ENCODE results near the gene NUP35. TPM values are rescaled to one million over a fixed set of nuclear protein-coding genes. Genes with fewer than 3 reads are reported as not detected.

Gene NUP35
- total RNA-seq = 10 to 100 TPM; 13.3 to 15.5 TPM
- 10 to 100 TPM; 23.0 to 27.9 (median 25.9) TPM for polyA plus RNA-seq (ENCODE audit: insufficient read length in 6 of 6)
- long read RNA-seq, donor 1, transcript NUP35-201 (9 exons, 1,633 nt) = major isoform, 7 of 8 reads
- long read RNA-seq, donor 1, partial matches to known transcripts = 0 of 8 reads
- long read RNA-seq, donor 1, other reads (novel, unspliced or antisense) = 0 of 8 reads
- long read RNA-seq, donor 2, transcript NUP35-201 (9 exons, 1,633 nt) = major isoform, 10 of 12 reads
- long read RNA-seq, donor 2, partial matches to known transcripts = 0 of 12 reads
- long read RNA-seq, donor 2, other reads (novel, unspliced or antisense) = 0 of 12 reads
- long read RNA-seq, donor 3, transcript NUP35-201 (9 exons, 1,633 nt) = major isoform, 12 of 13 reads
- long read RNA-seq, donor 3, partial matches to known transcripts = 0 of 13 reads
- long read RNA-seq, donor 3, other reads (novel, unspliced or antisense) = 0 of 13 reads
- long read RNA-seq, donor 4, transcript NUP35-201 (9 exons, 1,633 nt) = major isoform, 9 of 12 reads
- long read RNA-seq, donor 4, partial matches to known transcripts = 0 of 12 reads
- long read RNA-seq, donor 4, other reads (novel, unspliced or antisense) = 1 of 12 reads
- long read RNA-seq, donor 5, transcript NUP35-201 (9 exons, 1,633 nt) = major isoform, 8 of 8 reads
- long read RNA-seq, donor 5, partial matches to known transcripts = 0 of 8 reads
- long read RNA-seq, donor 5, other reads (novel, unspliced or antisense) = 0 of 8 reads
- long read RNA-seq, donor 6, transcript NUP35-201 (9 exons, 1,633 nt) = major isoform, 11 of 12 reads
- long read RNA-seq, donor 6, partial matches to known transcripts = 0 of 12 reads
- long read RNA-seq, donor 6, other reads (novel, unspliced or antisense) = 0 of 12 reads
- long read RNA-seq, donor 7, transcript NUP35-201 (9 exons, 1,633 nt) = major isoform, 7 of 7 reads
- long read RNA-seq, donor 7, partial matches to known transcripts = 0 of 7 reads
- long read RNA-seq, donor 7, other reads (novel, unspliced or antisense) = 0 of 7 reads
- long read RNA-seq, donor 8, transcript NUP35-201 (9 exons, 1,633 nt) = major isoform, 8 of 8 reads
- long read RNA-seq, donor 8, partial matches to known transcripts = 0 of 8 reads
- long read RNA-seq, donor 8, other reads (novel, unspliced or antisense) = 0 of 8 reads
- long read RNA-seq, donor 9 = 0 reads
- long read RNA-seq, donor 10, partial matches to known transcripts = 0 of 3 reads
- long read RNA-seq, donor 10, other reads (novel, unspliced or antisense) = 0 of 3 reads
- long read RNA-seq, donor 11, transcript NUP35-201 (9 exons, 1,633 nt) = major isoform, 9 of 9 reads
- long read RNA-seq, donor 11, partial matches to known transcripts = 0 of 9 reads
- long read RNA-seq, donor 11, other reads (novel, unspliced or antisense) = 0 of 9 reads
- long read RNA-seq, donor 12, partial matches to known transcripts = 0 of 3 reads
- long read RNA-seq, donor 12, other reads (novel, unspliced or antisense) = 0 of 3 reads

- DNase-seq = peak; percentile 85 to 93 (median 92)
- intact Hi-C loops (cut with DNase I) = no loop called here
Observed at GRCh38 chr2:183124222-183124956, at the start of gene NUP35. TSS of gene NUP35 (plus strand) at chr2:183124443. CDS start at chr2:183124458, 15 bp downstream.

GRCh38 chr2:183078163-183078463 lies 46.1 kb upstream of the NUP35 start:
- H3K4me1 ChIP-seq = peaks cover 0 to 15% of the 10 kb centered on the region in 2 donors
- no peak for TF ChIP-seq CTCF (IDR thresholded peaks at IDR 0.05)
- no peak for DNase-seq
- no peaks in the 10 kb centered on the region for H3K9me3 ChIP-seq
- H3K36me3 ChIP-seq = no peaks in the 10 kb centered on the region
- H3K27ac ChIP-seq = peak overlapping the region; percentile 84 to 88
- H3K4me3 ChIP-seq = peak overlapping the region; percentile 51 to 59
- ATAC-seq = peak; percentile 79
- intact Hi-C loops (cut with DNase I) = no loop called here
- H3K27me3 ChIP-seq = peaks cover 0 to 6% of the 10 kb centered on the region in 2 donors

More at GRCh38 chr2:183124222-183124956, at the start of gene NUP35:
- H3K27ac ChIP-seq = peak within 1 kb of the TSS; percentile 83 to 87
- peak; percentile 97 for ATAC-seq
- no peak for TF ChIP-seq CTCF (IDR thresholded peaks at IDR 0.05)
- peak within 1 kb of the TSS; percentile 66 to 71 for H3K4me3 ChIP-seq
- H3K4me1 ChIP-seq = peaks cover 0 to 16% of the 10 kb centered on the region in 2 donors
- H3K9me3 ChIP-seq = no peaks in the 10 kb centered on the region
- H3K36me3 ChIP-seq = no peaks in the 10 kb centered on the region
- no peaks in the 10 kb centered on the region for H3K27me3 ChIP-seq

GRCh38 chr2:183078464-183079138 lies 45.6 kb upstream of the NUP35 start, which contains the start of gene DUSP19:
TSS of gene DUSP19 (plus strand) at chr2:183078747. CDS start at chr2:183078934, 187 bp downstream.
- H3K4me3 ChIP-seq = peak within 1 kb of the TSS; percentile 51 to 59
- ATAC-seq (peak; percentile 98), DNase-seq (peak; percentile 82 to 94 (median 88))
- peaks cover 0 to 15% of the 10 kb centered on the region in 2 donors for H3K4me1 ChIP-seq
- intact Hi-C loops (cut with DNase I) = no loop called here
- no peak for TF ChIP-seq CTCF (IDR thresholded peaks at IDR 0.05)
- no peaks in the 10 kb centered on the region for H3K36me3 ChIP-seq
- peak within 1 kb of the TSS; percentile 84 to 88 for H3K27ac ChIP-seq
- H3K9me3 ChIP-seq = no peaks in the 10 kb centered on the region
- peaks cover 0 to 6% of the 10 kb centered on the region in 2 donors for H3K27me3 ChIP-seq

Measured in left lung (tissue), 14 donors.